HG02981 (cell line): ENCODE measurements around the gene CDH19.

Experiments used
- ATAC-seq: cut with Tn5 transposase; IDR thresholded peaks from one replicate; pipeline ENCODE4 v1.9.1; 2021; ENCODE audit warnings: mild to moderate bottlenecking, moderate library complexity; ENCODE audit not compliant: unreplicated experiment

Gene CDH19

DNA sequence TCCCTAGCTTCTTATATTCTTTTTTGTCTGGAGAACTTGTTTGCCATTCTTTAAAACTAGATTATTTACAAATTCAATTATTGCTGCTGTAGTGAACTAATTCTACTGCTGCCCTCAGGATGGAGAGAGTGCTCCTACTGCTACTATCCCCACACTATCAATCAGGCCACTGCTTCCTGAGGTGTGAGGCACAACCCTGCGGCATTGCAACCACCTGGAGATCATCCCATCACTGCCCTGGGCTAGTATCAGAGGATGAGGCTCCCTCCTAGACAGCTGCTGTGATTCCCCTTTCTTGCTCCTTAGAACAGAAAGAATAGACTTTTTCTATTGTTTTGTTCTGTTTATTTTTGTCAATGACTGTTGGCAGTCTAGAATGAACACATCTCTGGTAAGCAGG, 146.6 kb downstream of the CDH19 start:
- no peak for ATAC-seq
